Erythroblast (primary cell): Measurements from ENCODE around the gene ARHGAP5.

Source experiments
- GATA1 ChIP-seq: IDR thresholded peaks from 2 replicates; pipeline ENCODE4 v1.6.1; 2011; ENCODE audit warnings: low read depth, mild to moderate bottlenecking, control low read depth, low read length, moderate library complexity
- POLR2A ChIP-seq: IDR thresholded peaks from 2 replicates; pipeline ENCODE4 v1.6.1; 2011; ENCODE audit warnings: mild to moderate bottlenecking, low read length

GRCh38 chr14:32104308-32104707 is 27.2 kb downstream of the ARHGAP5 start:
- no peak for TF ChIP-seq POLR2A
- no peak for TF ChIP-seq GATA1
